IMR-90 (cell line): ENCODE results near the gene BRPF3. TPM values are rescaled to one million over a fixed set of nuclear protein-coding genes. Genes with fewer than 3 reads are reported as not detected.

Experiments used
- ATAC-seq: fragments of 200-7000 bp; cut with Tn5 transposase; 2 replicates; pipeline ENCODE4 v1.9.1; 2020; ENCODE audit warnings: low read depth, mild to moderate bottlenecking, moderate library complexity
- BruUV-seq: library from RNA; stranded (reverse); fragments of 400-500 nt; replicated peaks from 2 replicates; lab custom pipeline; 2021; lab: Mats Ljungman, UMichigan
- CTCF ChIA-PET: fragments of 300-600 bp; formaldehyde crosslinking; extraction: SDS; loops from one replicate; lab custom pipeline; 2021; ENCODE audit warnings: antibody characterized with exemption; lab: Yijun Ruan, JAX
- POLR2A ChIA-PET: fragments of 300-600 bp; sonication (Branson Sonifier 250); formaldehyde crosslinking; loops from one replicate; lab custom pipeline; 2022; ENCODE audit warnings: antibody characterized with exemption; ENCODE audit not compliant: unreplicated experiment; lab: Charles Lee
- DNase-seq: peaks from one replicate; pipeline ENCODE4 v3.0.0; 2013
- H2AFZ ChIP-seq: replicated peaks from 2 replicates; pipeline ENCODE3; 2013; ENCODE audit warnings: low read length, mild to moderate bottlenecking; ENCODE audit not compliant: poor library complexity
- H2AK5ac ChIP-seq: 2 replicates; pipeline ENCODE4 v1.6.1; 2013; ENCODE audit warnings: low read depth, low read length, inconsistent platforms
- H2AK9ac ChIP-seq: replicated peaks from 2 replicates; pipeline ENCODE3; 2013; ENCODE audit warnings: mild to moderate bottlenecking, low read depth, low read length, moderate library complexity; ENCODE audit not compliant: poor library complexity
- H2BK120ac ChIP-seq: 2 replicates; pipeline ENCODE4 v1.6.1; 2013; ENCODE audit warnings: low read depth, low read length, inconsistent platforms
- H2BK15ac ChIP-seq: 3 replicates; pipeline ENCODE4 v1.6.1; 2013; ENCODE audit warnings: low read depth, low read length, inconsistent platforms
- H2BK20ac ChIP-seq: 2 replicates; pipeline ENCODE4 v1.6.1; 2013; ENCODE audit warnings: low read depth, mild to moderate bottlenecking, inconsistent platforms, low read length, moderate library complexity
- H2BK5ac ChIP-seq: 2 replicates; pipeline ENCODE4 v1.6.1; 2013; ENCODE audit warnings: mild to moderate bottlenecking, low read depth, low read length, inconsistent platforms; ENCODE audit not compliant: poor library complexity, severe bottlenecking
- H3K14ac ChIP-seq: replicated peaks from 2 replicates; pipeline ENCODE4 v1.6.1; 2013; ENCODE audit warnings: low read depth, low read length, inconsistent platforms
- H3K18ac ChIP-seq: 2 replicates; pipeline ENCODE4 v1.6.1; 2013; ENCODE audit warnings: low read depth, low read length, control low read depth
- H3K23ac ChIP-seq: 2 replicates; pipeline ENCODE4 v1.6.1; 2013; ENCODE audit warnings: low read depth, low read length, inconsistent platforms
- H3K27ac ChIP-seq: 2 replicates; pipeline ENCODE4 v1.5.1; 2013; ENCODE audit warnings: mild to moderate bottlenecking, control low read depth, low read length; ENCODE audit not compliant: insufficient read depth
- H3K27me3 ChIP-seq: 2 replicates; pipeline ENCODE4 v1.6.1; 2013; ENCODE audit warnings: low read length; ENCODE audit not compliant: control insufficient read depth, insufficient read depth
- H3K36me3 ChIP-seq: 2 replicates; pipeline ENCODE4 v1.6.1; 2013; ENCODE audit warnings: low read length, mixed read lengths; ENCODE audit not compliant: control insufficient read depth, insufficient read depth
- H3K4ac ChIP-seq: 2 replicates; pipeline ENCODE4 v1.6.1; 2013; ENCODE audit warnings: low read depth, low read length, inconsistent platforms
- H3K4me1 ChIP-seq: 2 replicates; pipeline ENCODE4 v1.6.1; 2013; ENCODE audit warnings: low read length, mixed read lengths; ENCODE audit not compliant: control insufficient read depth, insufficient read depth
- H3K4me2 ChIP-seq: 2 replicates; pipeline ENCODE4 v1.6.1; 2013; ENCODE audit warnings: low read depth, mild to moderate bottlenecking, control low read depth, low read length, moderate library complexity
- H3K4me3 ChIP-seq: 2 replicates; pipeline ENCODE4 v1.5.1; 2013; ENCODE audit warnings: low read depth, mild to moderate bottlenecking, control low read depth, low read length, moderate library complexity; ENCODE audit not compliant: insufficient read depth
- H3K56ac ChIP-seq: 2 replicates; pipeline ENCODE4 v1.6.1; 2013; ENCODE audit warnings: low read length, inconsistent platforms; ENCODE audit not compliant: insufficient read depth; ENCODE audit errors: extremely low read depth
- H3K79me1 ChIP-seq, 2 experiments: 2 replicates each; pipeline ENCODE4 v1.6.1; 2013; ENCODE audit warnings: low read length in 2 of 2, inconsistent platforms in 1 of 2, low read depth in 1 of 2
- H3K9ac ChIP-seq: 2 replicates; pipeline ENCODE4 v1.6.1; 2013; ENCODE audit warnings: low read depth, low read length, control low read depth
- H3K9me1 ChIP-seq: 2 replicates; pipeline ENCODE4 v1.6.1; 2013; ENCODE audit warnings: low read length, inconsistent platforms; ENCODE audit not compliant: insufficient read depth
- H3K9me3 ChIP-seq: 2 replicates; pipeline ENCODE4 v1.6.1; 2013; ENCODE audit warnings: low read length; ENCODE audit not compliant: control insufficient read depth, insufficient read depth
- H4K20me1 ChIP-seq: 2 replicates; pipeline ENCODE4 v1.6.1; 2013; ENCODE audit warnings: low read length, inconsistent platforms; ENCODE audit not compliant: insufficient read depth
- H4K5ac ChIP-seq: 2 replicates; pipeline ENCODE4 v1.6.1; 2013; ENCODE audit warnings: mild to moderate bottlenecking, low read depth, low read length, control low read depth
- H4K8ac ChIP-seq, 2 experiments: 2 replicates each; pipeline ENCODE4 v1.6.1; 2013; ENCODE audit warnings: low read depth in 2 of 2, low read length in 2 of 2, control low read depth in 1 of 2, inconsistent platforms in 1 of 2
- H4K91ac ChIP-seq: 2 replicates; pipeline ENCODE4 v1.6.1; 2013; ENCODE audit warnings: low read depth, low read length, inconsistent platforms; ENCODE audit not compliant: insufficient read depth
- BHLHE40 ChIP-seq: fragments of 150-350 bp; IDR thresholded peaks from 2 replicates; pipeline ENCODE4 v1.6.1; 2016; ENCODE audit warnings: mild to moderate bottlenecking, low read depth, low read length
- CEBPB ChIP-seq: IDR thresholded peaks from 2 replicates; pipeline ENCODE4 v1.6.1; 2012; ENCODE audit warnings: low read depth, low read length, improper control_type of control experiment
- FOS ChIP-seq: fragments of 150-350 bp; IDR thresholded peaks from 2 replicates; pipeline ENCODE4 v1.6.1; 2016; ENCODE audit warnings: low read depth, low read length
- MAFK ChIP-seq: IDR thresholded peaks from 2 replicates; pipeline ENCODE4 v1.6.1; 2012; ENCODE audit warnings: low read depth, low read length, improper control_type of control experiment
- MAZ ChIP-seq: IDR thresholded peaks from 2 replicates; pipeline ENCODE4 v1.6.1; 2012; ENCODE audit warnings: low read depth, mild to moderate bottlenecking, low read length, improper control_type of control experiment, moderate library complexity, borderline replicate concordance
- MXI1 ChIP-seq: IDR thresholded peaks from 2 replicates; pipeline ENCODE4 v1.6.1; 2012; ENCODE audit warnings: low read depth, mild to moderate bottlenecking, low read length, moderate library complexity, borderline replicate concordance
- NFE2L2 ChIP-seq: fragments of 150-350 bp; IDR thresholded peaks from 2 replicates; pipeline ENCODE4 v1.6.1; 2016; ENCODE audit warnings: low read depth, mild to moderate bottlenecking, low read length
- POLR2A ChIP-seq: IDR thresholded peaks from 2 replicates; pipeline ENCODE4 v1.6.1; 2012; ENCODE audit warnings: mild to moderate bottlenecking, low read depth, low read length
- RFX5 ChIP-seq: IDR thresholded peaks from 2 replicates; pipeline ENCODE4 v1.8.0; 2012; ENCODE audit warnings: low read depth, mild to moderate bottlenecking, low read length, moderate library complexity
- SMC3 ChIP-seq: fragments of 150-350 bp; IDR thresholded peaks from 2 replicates; pipeline ENCODE4 v1.6.1; 2016; ENCODE audit warnings: low read depth, mild to moderate bottlenecking, antibody characterized with exemption, low read length, moderate library complexity
- WGBS, 2 experiments: methylation state at CpG; one replicate each; pipeline versions ENCODE4 v1.1.5 to v1.1.7; 2013; ENCODE audit warnings: missing lambda C conversion rate in 2 of 2; ENCODE audit not compliant: insufficient read length in 1 of 2; ENCODE audit errors: extremely low coverage in 2 of 2; 5-methylcytosine and 5-hydroxymethylcytosine counted together
- dilution Hi-C: fragments of 300-500 bp; cut with HindIII; formaldehyde crosslinking; loops from one replicate; pipeline ENCODE4 v1.14.3; 2018; ENCODE audit warnings: low sequenced_read_pairs; ENCODE audit not compliant: unreplicated experiment
- in situ Hi-C: fragments of 300-500 bp; cut with MboI; formaldehyde crosslinking; loops from 3 replicates; pipeline ENCODE4 v1.14.3; 2019; ENCODE audit warnings: low sequenced_read_pairs, inconsistent platforms, mixed read lengths
- intact Hi-C: fragments of 100-400 bp; cut with micrococcal nuclease; formaldehyde crosslinking; loops from 2 replicates; pipeline ENCODE4 v1.10.0; 2022
- polyA plus RNA-seq, 3 experiments: library from polyadenylated mRNA; depleted of rRNA; stranded (reverse); fragments of >200 nt; gene quantifications; 2 replicates each; pipeline ENCODE4 v1.2.3, GENCODE V29; 2012; ENCODE audit warnings: low replicate concordance in 1 of 3
- total RNA-seq: library from RNA; depleted of rRNA; stranded (reverse); fragments of >200 nt; gene quantifications from 2 replicates; pipeline ENCODE4 v1.2.3, GENCODE V29; 2012
- TF ChIP-seq, protein P1 (sequence below): fragments of 150-350 bp; IDR thresholded peaks from 2 replicates; pipeline ENCODE4 v1.6.1; 2017; ENCODE audit warnings: mild to moderate bottlenecking, antibody characterized with exemption, low read length, low read depth

Gene BRPF3
- total and polyA plus RNA-seq, 2 of the 4 experiments (the other 2 are of a cell fraction), result 10.2 to 17.2 TPM

- dilution Hi-C loops (no loop called here), intact Hi-C loops (no loop called here), in situ Hi-C loops (no loop called here)
- H3K27me3 ChIP-seq, result no peaks in the 10 kb centered on the region
- WGBS, 2 experiments, result 100% methylated on average over 1 of the region's 3 CpGs; no CpG with 5 or more reads in 1 of the 2 experiments
- no peak overlapping the region for H4K5ac ChIP-seq
- TF ChIP-seq SMC3, result no peak
- TF ChIP-seq MAZ, result no peak
- no peak for TF ChIP-seq POLR2A
- TF ChIP-seq BHLHE40, result no peak
- TF ChIP-seq CEBPB, result no peak
- no peak for TF ChIP-seq MAFK
- TF ChIP-seq FOS, result no peak
- TF ChIP-seq, protein P1, sequence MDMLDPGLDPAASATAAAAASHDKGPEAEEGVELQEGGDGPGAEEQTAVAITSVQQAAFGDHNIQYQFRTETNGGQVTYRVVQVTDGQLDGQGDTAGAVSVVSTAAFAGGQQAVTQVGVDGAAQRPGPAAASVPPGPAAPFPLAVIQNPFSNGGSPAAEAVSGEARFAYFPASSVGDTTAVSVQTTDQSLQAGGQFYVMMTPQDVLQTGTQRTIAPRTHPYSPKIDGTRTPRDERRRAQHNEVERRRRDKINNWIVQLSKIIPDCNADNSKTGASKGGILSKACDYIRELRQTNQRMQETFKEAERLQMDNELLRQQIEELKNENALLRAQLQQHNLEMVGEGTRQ, result no peak
- TF ChIP-seq MXI1, result no peak
- no peak for TF ChIP-seq RFX5
- no peak for TF ChIP-seq NFE2L2
- H3K9me3 ChIP-seq, result no peaks in the 10 kb centered on the region
- ChIA-PET POLR2A (no interaction called here), CTCF (no interaction called here)
- H3K56ac ChIP-seq, result no peak overlapping the region
- H4K8ac ChIP-seq, result no peak overlapping the region
- no peak overlapping the region for H3K4me2 ChIP-seq
- no peak overlapping the region for H2AK5ac ChIP-seq
- no peak overlapping the region for H3K14ac ChIP-seq
- no peak overlapping the region for H3K9ac ChIP-seq
- H3K4me3 ChIP-seq, result no peak overlapping the region
- ATAC-seq, result no peak
- H3K4ac ChIP-seq, result no peak overlapping the region
- no peak overlapping the region for H3K18ac ChIP-seq
- no peaks in the 10 kb centered on the region for H3K4me1 ChIP-seq
- DNase-seq, result no peak
- H2AK9ac ChIP-seq, result no peak overlapping the region
- no peak overlapping the region for H4K91ac ChIP-seq
- no TSS peak for BruUV-seq
- no peak overlapping the region for H2BK15ac ChIP-seq
- peaks cover 12 to 34% of the 10 kb centered on the region in 2 experiments for H3K79me1 ChIP-seq
- peaks cover 9% of the 10 kb centered on the region; the same call in 1 of the 2 replicates for H4K20me1 ChIP-seq
- H3K23ac ChIP-seq, result no peak overlapping the region
- H3K27ac ChIP-seq, result no peak overlapping the region
- H2BK5ac ChIP-seq, result no peak overlapping the region
- no peak overlapping the region for H2BK120ac ChIP-seq
- no peak overlapping the region for H2AFZ ChIP-seq
- no peak overlapping the region for H2BK20ac ChIP-seq
- peaks cover 10% of the 10 kb centered on the region for H3K9me1 ChIP-seq
- H3K36me3 ChIP-seq, result peaks cover 54% of the 10 kb centered on the region
These were observed 20.6 kb downstream of the BRPF3 start for GRCh38 chr6:36217188-36217587.
